Ovary (tissue), 3 donors: ENCODE data around the gene LAMB1.
"Not testable (repeated sequence)": the region's sequence is repeated elsewhere in the genome, so short reads cannot be mapped to it uniquely, and the experiment has no call there.

ENCODE experiments used
- EP300 ChIP-seq: sonication (generic); formaldehyde crosslinking; IDR thresholded peaks from one replicate; pipeline ENCODE4 v1.6.1; 2017; ENCODE audit warnings: antibody characterized with exemption
- POLR2A ChIP-seq: fragments of 450-650 bp; IDR thresholded peaks from one replicate; pipeline ENCODE4 v1.6.1; 2017; ENCODE audit warnings: antibody characterized with exemption, mild to moderate bottlenecking, moderate library complexity
- TF ChIP-seq, protein P1 (sequence below), 3 donors: fragments of 450-650 bp in 2 of 3; fragments of 200-600 bp in 1 of 3; IDR thresholded peaks; one replicate each; pipeline versions ENCODE4 v1.5.1 to v1.8.0; 2016 to 2022; ENCODE audit warnings: antibody characterized with exemption in 3 of 3, mild to moderate bottlenecking in 1 of 3
- donor health status: DM: no; HTN: no; CAD: no.

DNA sequence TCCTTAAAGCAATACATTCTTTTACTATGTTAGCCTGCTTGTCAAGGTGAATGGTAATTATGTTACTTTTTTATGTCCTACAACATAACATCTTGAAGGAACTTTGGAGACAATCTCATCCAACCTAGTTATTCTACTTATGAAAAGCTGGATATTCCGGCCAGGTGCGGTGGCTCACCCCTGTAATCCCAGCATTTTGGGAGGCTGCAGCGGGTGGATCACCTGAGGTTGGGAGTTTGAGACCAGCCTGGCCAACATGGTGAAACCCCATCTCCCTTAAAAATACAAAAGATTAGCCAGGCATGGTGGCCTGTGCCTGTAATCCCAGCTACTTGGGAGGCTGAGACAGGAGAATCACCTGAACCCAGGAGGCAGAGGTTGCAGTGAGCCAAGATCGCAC, 46.0 kb downstream of the LAMB1 start:
- TF ChIP-seq, protein P1, sequence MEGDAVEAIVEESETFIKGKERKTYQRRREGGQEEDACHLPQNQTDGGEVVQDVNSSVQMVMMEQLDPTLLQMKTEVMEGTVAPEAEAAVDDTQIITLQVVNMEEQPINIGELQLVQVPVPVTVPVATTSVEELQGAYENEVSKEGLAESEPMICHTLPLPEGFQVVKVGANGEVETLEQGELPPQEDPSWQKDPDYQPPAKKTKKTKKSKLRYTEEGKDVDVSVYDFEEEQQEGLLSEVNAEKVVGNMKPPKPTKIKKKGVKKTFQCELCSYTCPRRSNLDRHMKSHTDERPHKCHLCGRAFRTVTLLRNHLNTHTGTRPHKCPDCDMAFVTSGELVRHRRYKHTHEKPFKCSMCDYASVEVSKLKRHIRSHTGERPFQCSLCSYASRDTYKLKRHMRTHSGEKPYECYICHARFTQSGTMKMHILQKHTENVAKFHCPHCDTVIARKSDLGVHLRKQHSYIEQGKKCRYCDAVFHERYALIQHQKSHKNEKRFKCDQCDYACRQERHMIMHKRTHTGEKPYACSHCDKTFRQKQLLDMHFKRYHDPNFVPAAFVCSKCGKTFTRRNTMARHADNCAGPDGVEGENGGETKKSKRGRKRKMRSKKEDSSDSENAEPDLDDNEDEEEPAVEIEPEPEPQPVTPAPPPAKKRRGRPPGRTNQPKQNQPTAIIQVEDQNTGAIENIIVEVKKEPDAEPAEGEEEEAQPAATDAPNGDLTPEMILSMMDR (IDR thresholded peaks at IDR 0.05) = not testable (repeated sequence)
- TF ChIP-seq POLR2A, EP300: not testable (repeated sequence)
